Heart left ventricle (tissue), 16 donors: ENCODE data around the gene EHBP1L1. TPM values are rescaled to one million over a fixed set of nuclear protein-coding genes. Genes with fewer than 3 reads are reported as not detected.

Source experiments
- ATAC-seq, 4 donors: fragments of 200-7000 bp; cut with Tn5 transposase; one replicate each; pipeline ENCODE4 v1.9.1; 2020 to 2022; ENCODE audit warnings: moderate library complexity in 4 of 4, mild to moderate bottlenecking in 3 of 4, moderate number of reproducible peaks in 1 of 4
- DNase-seq, 5 donors: peaks; one replicate each; pipeline ENCODE4 v3.0.0-alpha.2; 2020
- H3K27ac ChIP-seq, 12 donors: fragments of 200-600 bp; sonication (generic) in 4 of 12; one replicate each; pipeline versions ENCODE4 v1.5.0 to v1.8.0; 2016 to 2022; ENCODE audit warnings: mild to moderate bottlenecking in 2 of 12
- H3K27me3 ChIP-seq, 9 donors: fragments of 200-600 bp; sonication (generic) in 2 of 9; one replicate each; pipeline versions ENCODE4 v1.5.1 to v1.8.0; 2016 to 2022; ENCODE audit warnings: mild to moderate bottlenecking in 3 of 9
- H3K36me3 ChIP-seq, 9 donors: fragments of 200-600 bp; sonication (generic) in 2 of 9; one replicate each; pipeline versions ENCODE4 v1.5.0 to v1.8.0; 2018 to 2022; ENCODE audit warnings: mild to moderate bottlenecking in 2 of 9
- H3K4me1 ChIP-seq, 12 donors: fragments of 200-600 bp; sonication (generic) in 4 of 12; one replicate each; pipeline versions ENCODE4 v1.5.0 to v1.8.0; 2016 to 2022; ENCODE audit warnings: mild to moderate bottlenecking in 3 of 12
- H3K4me3 ChIP-seq, 12 donors: fragments of 200-600 bp; sonication (generic) in 4 of 12; one replicate each; pipeline versions ENCODE4 v1.5.0 to v1.8.0; 2017 to 2022; ENCODE audit warnings: mild to moderate bottlenecking in 9 of 12, moderate library complexity in 4 of 12
- H3K9me3 ChIP-seq, 12 donors: fragments of 200-600 bp; sonication (generic) in 4 of 12; one replicate each; pipeline versions ENCODE4 v1.5.0 to v1.8.0; 2016 to 2022; ENCODE audit warnings: mild to moderate bottlenecking in 1 of 12
- POLR2A ChIP-seq, 2 donors: fragments of 450-650 bp; IDR thresholded peaks; one replicate each; pipeline ENCODE4 v1.6.1; 2017; ENCODE audit warnings: antibody characterized with exemption in 2 of 2, mild to moderate bottlenecking in 2 of 2, moderate library complexity in 2 of 2
- WGBS, 4 donors: extraction: QIAGEN DNeasy Blood & Tissue Kit in 2 of 4; methylation state at CpG; one replicate each; pipeline versions ENCODE4 v1.1.5 to v1.1.7; 2013 to 2018; 5-methylcytosine and 5-hydroxymethylcytosine counted together
- intact Hi-C, 10 donors: fragments of 100-400 bp; cut with DNase I; formaldehyde crosslinking; loops; one replicate each; pipeline versions ENCODE4 v1.11.1 to v1.14.2; 2022
- polyA plus RNA-seq, 2 donors: library from polyadenylated mRNA; stranded (reverse); fragments of 200-250 nt; gene quantifications; one replicate each; pipeline ENCODE4 v1.2.3, GENCODE V29; 2013
- total RNA-seq, 9 donors: library from RNA; depleted of rRNA in 2 of 9; stranded (reverse); fragments of >200 nt in 2 of 9; fragmentation: NEBNext Ultra II Directional in 3 of 9; extraction: Animal tissue kit (Norgen Biotek cat#: 25700) in 3 of 9; gene quantifications; one replicate each; pipeline versions ENCODE4 v1.1.0 to v1.2.4, GENCODE V29; 2016 to 2023
- TF ChIP-seq, protein P1 (sequence below), 12 donors: fragments of 200-600 bp; sonication (generic) in 4 of 12; IDR thresholded peaks; one replicate each; pipeline versions ENCODE4 v1.5.0 to v1.8.0; 2018 to 2022; ENCODE audit warnings: antibody characterized with exemption in 12 of 12, mild to moderate bottlenecking in 5 of 12
- donor health status: ischemic (EF 13 %, LVEDD 7.1; RV severe dilation, severe dysfunction).
- donor health status: healthy with polysubstance abuse.
- donor health status: DM: no; HTN: yes; CAD: no.
- donor health status: DM: no; HTN: no; CAD: no.
- donor health status: ischemic (EF 25% LVEDD 6.9; RV normal size, moderate dysfunction).
- donor health status: ischemic (EF 25% LVEDD 5.7; RV mildly dilated, moderate dysfunction).
- donor health status: healthy.
- donor health status: DM: yes; HTN: yes; CAD: no.
- donor health status: ischemic (EF 35%, LVEDD 5.7; RV mildly dilated, moderate dysfunction).
- donor health status: nonischemic (EF 11% LVEDD 7.7; RV severe dilation, severe dysfunction).
- donor health status: DM: yes; HTN: yes; CAD: no.
- donor health status: PGD.
- donor health status: ischemic (EF 29% LVEDD 5.4; RV normal size, mild dysfunction).
- donor health status: nonischemic (EF 23%, LVEDD 6.1; RV moderate dilation, normal function).

Gene EHBP1L1
- total and polyA plus RNA-seq, 11 donors = 37.4 to 144 (median 79.0) TPM

DNA sequence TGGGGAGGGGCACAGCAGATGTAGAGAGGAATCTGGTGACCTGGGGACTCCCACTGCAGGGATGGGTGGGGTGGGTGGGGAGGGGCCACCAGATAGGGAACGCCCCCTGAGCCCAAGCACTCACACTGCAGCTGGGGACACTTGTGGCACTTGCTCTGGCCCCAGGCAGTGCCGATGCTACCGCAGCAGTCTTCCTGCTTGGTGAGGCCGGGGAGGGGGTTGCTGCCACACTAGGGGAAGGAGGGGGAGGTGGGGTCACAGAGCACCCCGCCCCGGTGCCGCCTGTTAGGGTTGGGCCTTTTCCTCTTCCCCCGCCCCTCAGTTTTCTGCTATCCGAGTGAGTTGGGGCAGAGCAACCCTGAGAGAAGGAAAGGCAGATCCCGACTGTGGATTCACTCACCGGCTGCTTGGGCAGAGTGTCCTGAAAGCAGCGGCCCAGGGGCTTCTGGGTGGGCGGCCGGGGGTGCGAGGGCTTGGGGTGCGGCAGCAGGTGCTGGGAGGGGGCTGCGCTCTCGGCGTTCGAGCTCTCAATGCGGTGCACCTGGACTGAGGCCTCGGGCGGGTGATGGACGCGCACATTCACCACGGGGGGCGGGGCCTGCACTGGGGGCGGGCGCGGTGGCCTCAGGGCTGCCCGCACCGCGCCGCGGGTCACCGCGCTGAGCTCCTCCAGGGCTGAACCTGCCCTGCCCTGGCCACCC lies 22.4 kb upstream of the EHBP1L1 start:
- H3K4me1 ChIP-seq = peaks cover 0 to 56% (median 36%) of the 10 kb centered on the region in 12 donors
- TF ChIP-seq, protein P1, sequence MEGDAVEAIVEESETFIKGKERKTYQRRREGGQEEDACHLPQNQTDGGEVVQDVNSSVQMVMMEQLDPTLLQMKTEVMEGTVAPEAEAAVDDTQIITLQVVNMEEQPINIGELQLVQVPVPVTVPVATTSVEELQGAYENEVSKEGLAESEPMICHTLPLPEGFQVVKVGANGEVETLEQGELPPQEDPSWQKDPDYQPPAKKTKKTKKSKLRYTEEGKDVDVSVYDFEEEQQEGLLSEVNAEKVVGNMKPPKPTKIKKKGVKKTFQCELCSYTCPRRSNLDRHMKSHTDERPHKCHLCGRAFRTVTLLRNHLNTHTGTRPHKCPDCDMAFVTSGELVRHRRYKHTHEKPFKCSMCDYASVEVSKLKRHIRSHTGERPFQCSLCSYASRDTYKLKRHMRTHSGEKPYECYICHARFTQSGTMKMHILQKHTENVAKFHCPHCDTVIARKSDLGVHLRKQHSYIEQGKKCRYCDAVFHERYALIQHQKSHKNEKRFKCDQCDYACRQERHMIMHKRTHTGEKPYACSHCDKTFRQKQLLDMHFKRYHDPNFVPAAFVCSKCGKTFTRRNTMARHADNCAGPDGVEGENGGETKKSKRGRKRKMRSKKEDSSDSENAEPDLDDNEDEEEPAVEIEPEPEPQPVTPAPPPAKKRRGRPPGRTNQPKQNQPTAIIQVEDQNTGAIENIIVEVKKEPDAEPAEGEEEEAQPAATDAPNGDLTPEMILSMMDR (IDR thresholded peaks at IDR 0.05) = no peak
- no peak for TF ChIP-seq POLR2A (IDR thresholded peaks at IDR 0.05)
- H3K27ac ChIP-seq = no peak overlapping the region
- DNase-seq (no peak), ATAC-seq (no peak)
- H3K36me3 ChIP-seq = peaks cover 0 to 52% (median 40%) of the 10 kb centered on the region in 9 donors
- H3K4me3 ChIP-seq = no peak overlapping the region
- WGBS, 4 donors = 66 to 79% (median 71%) methylated on average over 4 to 37 of the region's 37 CpGs
- no peaks in the 10 kb centered on the region for H3K9me3 ChIP-seq
- intact Hi-C loops = loop anchor here in 1 of 10 donors (2.0 kb wide), 1 partner anchor 13 kb away; no protein-coding TSS in a partner anchor
- no peaks in the 10 kb centered on the region for H3K27me3 ChIP-seq

DNA sequence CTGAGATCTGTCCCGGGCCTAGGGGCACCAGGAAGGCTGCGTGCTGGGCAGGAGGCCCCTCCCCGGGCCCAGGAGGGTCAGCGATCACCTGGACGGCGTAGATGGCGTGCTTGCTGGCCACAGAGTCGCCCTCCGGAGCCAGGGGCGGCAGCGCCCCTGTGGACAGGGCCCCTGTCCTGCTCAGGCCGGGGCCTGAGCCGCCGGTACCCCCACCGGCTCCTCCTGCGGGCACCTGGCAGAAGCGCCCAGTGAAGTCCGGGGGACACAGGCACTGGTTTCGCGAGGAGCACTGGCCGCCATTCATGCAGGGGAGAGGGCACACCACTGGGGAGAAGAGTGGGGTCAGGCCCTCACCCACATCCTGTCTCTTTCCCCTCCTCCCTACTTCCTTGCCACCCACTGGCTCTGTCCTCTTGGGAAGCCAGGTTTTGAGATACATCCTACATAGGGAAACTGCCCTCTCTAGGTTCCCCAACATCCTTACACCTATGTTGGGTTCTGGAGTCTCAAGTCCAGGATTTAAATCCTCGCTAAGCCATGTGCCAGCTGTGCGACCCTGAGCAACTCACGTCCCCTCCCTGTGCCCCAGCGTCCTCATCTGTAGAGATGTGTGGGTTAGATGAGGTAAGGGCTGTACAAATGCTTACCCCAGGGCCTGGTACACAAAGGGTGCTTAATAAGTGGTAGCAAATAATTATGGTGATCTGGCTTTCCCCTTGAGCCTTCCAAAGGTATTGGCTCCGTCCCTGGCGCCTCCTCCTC lies 21.6 kb upstream of the EHBP1L1 start:
- Histone ChIP-seq H3K4me3 (no peak overlapping the region), H3K4me1 (peaks cover 6 to 64% (median 44%) of the 10 kb centered on the region in 12 donors), H3K36me3 (peaks cover 0 to 44% (median 32%) of the 10 kb centered on the region in 9 donors), H3K27me3 (no peaks in the 10 kb centered on the region), H3K9me3 (no peaks in the 10 kb centered on the region), H3K27ac (peak overlapping the region in 3 of 12 donors; percentile 86 to 97 (median 92))
- intact Hi-C loops = loop anchor here in 1 of 10 donors (2.0 kb wide), 1 partner anchor 13 kb away; no protein-coding TSS in a partner anchor
- ATAC-seq (no peak), DNase-seq (no peak)
- WGBS, 4 donors = 85 to 92% (median 87%) methylated on average over 27 of the region's 27 CpGs
- TF ChIP-seq POLR2A (IDR thresholded peaks at IDR 0.05) = no peak
- TF ChIP-seq, protein P1 (IDR thresholded peaks at IDR 0.05) = no peak

DNA sequence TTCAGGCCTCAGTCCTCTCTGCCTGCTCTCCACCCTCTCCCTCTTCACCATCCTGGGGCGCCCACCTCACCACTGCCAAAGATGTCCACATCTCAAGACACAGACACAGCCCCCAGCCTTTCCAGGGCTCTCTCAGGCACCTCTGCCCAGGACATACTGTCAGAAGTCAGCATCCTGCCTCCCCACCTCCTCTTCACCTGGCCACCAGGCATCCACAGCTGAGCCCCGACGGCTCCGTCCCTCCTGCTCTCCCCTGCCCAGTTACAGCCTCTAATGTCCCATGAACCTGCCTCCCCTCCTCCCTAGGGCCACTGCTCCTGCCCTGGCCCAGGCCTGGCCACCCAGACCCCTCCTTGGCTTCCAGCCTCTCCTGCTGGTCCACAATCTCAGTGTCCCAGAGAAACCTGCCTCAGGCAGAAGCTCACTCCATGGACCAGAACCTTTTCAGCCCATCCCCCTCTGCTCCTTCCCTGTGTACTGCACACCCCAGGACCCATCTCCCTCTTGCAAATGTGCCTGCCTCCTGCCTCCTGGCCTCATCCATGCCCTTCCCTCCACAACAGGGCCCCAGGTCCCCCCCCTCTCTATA lies 20.9 kb upstream of the EHBP1L1 start:
- Histone ChIP-seq H3K36me3 (peaks cover 0 to 38% (median 27%) of the 10 kb centered on the region in 9 donors), H3K27ac (peak overlapping the region in 11 of 12 donors; percentile 57 to 98 (median 93)), H3K27me3 (no peaks in the 10 kb centered on the region), H3K4me1 (peaks cover 6 to 70% (median 51%) of the 10 kb centered on the region in 12 donors), H3K4me3 (no peak overlapping the region), H3K9me3 (no peaks in the 10 kb centered on the region)
- no peak for ATAC-seq
- intact Hi-C loops = loop anchor here in 1 of 10 donors (2.0 kb wide), 1 partner anchor 14 kb away; no protein-coding TSS in a partner anchor
- WGBS, 4 donors = 77 to 93% (median 84%) methylated on average over 4 of the region's 4 CpGs
- DNase-seq = no peak
- TF ChIP-seq, protein P1 (IDR thresholded peaks at IDR 0.05) = no peak
- no peak for TF ChIP-seq POLR2A (IDR thresholded peaks at IDR 0.05)
